NCI-H2171 treated with DMSO at 0.1 percent for 48 hours (cell line): ENCODE measurements around the gene FKBP4.

Experiments
- DNase-seq: peaks from one replicate; lab custom pipeline; 2025; lab: John Stamatoyannopoulos, UW

The FKBP4 gene

GRCh38 chr12:2779281-2779680 is 15.5 kb upstream of the FKBP4 start:
- no peak for DNase-seq

DNA sequence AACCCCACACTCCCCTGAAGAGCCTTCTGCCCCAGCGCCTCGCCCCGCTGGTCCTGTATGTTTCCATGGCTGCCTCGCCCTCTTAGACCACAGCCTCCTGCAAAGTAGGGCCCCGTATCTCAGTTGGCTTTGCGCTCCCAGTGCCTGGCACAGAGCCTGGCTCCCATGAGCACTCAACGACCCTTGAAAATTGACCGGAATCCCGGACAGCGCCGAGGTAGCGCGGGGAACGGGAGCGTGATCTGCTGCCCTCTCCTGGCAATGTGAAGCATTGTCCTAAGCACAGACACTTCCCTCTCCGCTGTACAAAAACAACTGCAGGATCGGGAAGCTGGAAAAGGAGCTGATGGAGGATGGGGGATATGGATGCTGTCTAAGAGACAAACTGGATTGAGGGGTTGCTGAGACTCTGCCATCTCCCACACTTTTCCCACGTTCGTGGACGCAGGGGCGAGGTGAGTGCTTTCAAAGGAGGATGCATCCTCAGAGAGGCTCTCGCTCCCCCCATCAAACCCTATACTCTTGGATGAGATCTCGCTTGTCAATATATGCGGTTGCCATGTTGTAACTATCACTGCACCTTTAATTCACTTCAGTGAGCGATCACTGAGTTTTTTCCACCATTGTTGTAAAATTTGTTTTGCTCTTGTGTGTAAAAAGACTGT is 10.7 kb upstream of the FKBP4 start:
- DNase-seq = peak; percentile 80

GRCh38 chr12:2785017-2785416 is 9.8 kb upstream of the FKBP4 start:
- DNase-seq = no peak

DNA sequence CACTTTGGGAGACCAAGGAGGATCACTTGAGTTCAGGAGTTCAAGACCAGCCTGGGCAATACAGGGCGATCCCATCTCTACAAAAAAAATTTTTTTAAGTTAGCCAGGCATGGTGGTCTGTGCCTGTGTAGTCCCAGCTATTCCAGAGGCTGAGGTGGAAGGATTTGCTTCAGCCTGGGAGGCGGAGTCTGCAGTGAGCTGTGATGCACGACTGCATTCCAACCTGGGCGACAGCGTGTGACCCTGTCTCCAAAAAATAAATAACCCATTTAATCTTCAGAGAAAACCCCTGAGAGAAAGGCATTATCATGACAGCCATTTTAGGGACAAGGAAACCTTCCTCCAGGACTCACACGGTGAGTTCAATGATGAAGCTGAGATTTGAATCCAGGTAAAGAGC is 3.7 kb upstream of the FKBP4 start:
- no peak for DNase-seq

DNA sequence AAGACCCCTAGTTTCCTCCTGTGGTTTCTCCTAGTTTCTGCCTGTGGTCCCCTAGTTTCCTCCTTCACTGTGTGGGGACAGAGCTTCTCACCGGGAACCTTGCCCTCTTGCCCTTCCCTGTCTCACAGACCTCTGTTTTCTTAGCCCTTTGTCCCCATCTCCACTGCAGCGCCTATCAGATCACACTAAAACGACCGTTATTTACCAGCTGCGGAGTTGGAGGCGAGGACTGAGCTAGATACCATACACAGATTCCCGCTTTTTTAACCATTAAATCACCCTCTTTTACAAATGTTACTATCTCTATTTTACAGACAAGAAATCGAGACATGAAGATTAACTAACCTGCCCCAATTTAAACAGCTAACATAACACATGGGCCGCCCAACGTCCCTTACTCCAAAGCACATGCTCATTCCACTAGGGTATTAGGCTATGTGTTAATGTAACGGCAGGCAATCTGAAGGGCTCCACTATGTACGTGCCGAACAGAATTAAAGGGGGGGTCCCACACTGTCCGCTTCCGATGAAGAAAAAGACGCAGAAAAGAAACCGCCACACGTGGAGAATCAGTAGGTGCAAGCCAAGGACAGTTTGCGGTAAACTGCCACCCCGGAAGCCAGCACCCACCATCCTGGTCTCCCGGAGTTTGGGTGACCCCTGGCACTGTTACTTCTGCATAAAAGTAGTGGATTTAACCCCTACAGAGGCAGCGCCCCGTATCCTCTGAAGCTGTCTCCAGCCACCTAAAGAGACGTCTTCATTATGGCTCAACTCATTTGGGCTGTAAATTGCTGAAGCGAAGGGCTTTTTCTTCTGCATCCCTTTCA is 1.9 kb upstream of the FKBP4 start:
- no peak for DNase-seq

- no peak for DNase-seq
These were observed 1.2 kb upstream of the FKBP4 start for GRCh38 chr12:2793561-2793960.

DNA sequence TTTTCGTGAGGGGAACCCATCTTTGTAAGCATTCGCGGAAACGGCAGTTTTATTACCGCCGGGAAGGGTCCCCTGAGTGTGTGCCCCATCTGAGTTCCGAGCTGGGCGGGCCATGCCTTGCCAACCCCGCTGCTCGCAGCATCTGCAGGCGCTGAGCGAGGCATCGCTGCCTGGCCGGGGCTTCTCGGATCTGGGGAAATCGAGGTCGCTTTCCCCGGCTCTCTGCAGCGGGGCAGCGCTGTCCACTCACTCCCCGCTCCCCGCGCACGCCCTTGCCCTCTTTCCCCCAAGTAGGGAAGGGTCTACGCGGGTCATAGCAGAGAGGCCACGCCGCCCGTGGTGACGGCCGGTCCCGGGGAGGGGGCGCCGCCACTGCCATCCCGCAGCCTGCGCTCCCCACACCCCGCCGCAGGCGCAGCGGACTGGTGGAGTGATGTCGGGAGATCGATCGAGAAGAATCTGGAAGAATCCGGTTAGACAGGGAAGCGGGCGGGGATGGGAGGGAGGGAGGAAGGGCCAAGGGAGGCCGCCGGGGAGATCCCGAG is 507 bp upstream of the FKBP4 start:
- no peak for DNase-seq

DNA sequence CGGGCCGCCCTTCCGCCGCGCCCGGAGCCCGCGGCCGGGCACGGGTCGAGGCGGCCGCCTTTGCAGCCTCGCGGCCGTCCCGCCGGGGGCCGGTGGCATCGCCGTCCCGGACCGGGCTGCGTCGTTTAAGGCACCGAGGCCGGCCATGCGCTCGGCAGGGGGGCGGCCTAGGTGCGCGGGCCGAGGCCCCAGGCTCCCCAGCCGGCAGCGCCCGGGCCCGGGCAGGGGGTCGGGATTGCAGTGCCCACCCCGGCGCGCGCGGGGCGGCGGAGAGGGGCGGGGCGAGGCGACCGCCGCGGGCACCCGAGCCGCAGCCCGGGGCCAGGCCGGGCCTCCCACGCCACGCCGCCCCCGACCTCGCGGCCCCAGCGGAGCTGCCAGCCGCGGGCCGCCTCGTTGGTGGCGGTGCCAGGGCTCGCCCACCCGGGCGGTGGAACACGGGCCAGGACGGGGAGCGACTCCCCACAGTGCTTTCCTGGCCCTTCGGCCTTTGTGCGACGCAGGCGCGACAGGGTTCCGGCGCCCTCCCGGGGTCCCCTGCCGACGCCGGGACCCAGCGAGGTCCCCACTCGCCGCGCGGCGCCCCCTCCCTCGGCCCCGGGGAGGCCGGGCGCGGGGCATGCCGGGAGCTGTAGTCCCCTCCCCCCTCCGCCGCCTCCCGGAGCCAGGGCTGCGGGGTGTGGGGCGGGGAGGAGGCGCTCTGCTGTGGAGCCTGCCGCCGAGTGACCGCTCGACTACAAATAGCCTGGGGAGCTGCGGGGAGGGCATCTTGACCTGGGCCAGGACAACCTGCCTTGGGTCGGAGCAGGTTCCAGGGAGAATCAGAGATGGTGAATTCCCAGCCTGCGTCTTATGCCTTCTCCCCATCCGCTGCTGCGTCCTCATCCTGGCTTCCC is 769 bp downstream of the FKBP4 start:
- peak; percentile 43 for DNase-seq

GRCh38 chr12:2796187-2796666 is 1.5 kb downstream of the FKBP4 start:
- no peak for DNase-seq

GRCh38 chr12:2797721-2798418 is 3.1 kb downstream of the FKBP4 start:
- DNase-seq = no peak

- no peak for DNase-seq
These were observed 5.3 kb downstream of the FKBP4 start for GRCh38 chr12:2800046-2800570.

DNA sequence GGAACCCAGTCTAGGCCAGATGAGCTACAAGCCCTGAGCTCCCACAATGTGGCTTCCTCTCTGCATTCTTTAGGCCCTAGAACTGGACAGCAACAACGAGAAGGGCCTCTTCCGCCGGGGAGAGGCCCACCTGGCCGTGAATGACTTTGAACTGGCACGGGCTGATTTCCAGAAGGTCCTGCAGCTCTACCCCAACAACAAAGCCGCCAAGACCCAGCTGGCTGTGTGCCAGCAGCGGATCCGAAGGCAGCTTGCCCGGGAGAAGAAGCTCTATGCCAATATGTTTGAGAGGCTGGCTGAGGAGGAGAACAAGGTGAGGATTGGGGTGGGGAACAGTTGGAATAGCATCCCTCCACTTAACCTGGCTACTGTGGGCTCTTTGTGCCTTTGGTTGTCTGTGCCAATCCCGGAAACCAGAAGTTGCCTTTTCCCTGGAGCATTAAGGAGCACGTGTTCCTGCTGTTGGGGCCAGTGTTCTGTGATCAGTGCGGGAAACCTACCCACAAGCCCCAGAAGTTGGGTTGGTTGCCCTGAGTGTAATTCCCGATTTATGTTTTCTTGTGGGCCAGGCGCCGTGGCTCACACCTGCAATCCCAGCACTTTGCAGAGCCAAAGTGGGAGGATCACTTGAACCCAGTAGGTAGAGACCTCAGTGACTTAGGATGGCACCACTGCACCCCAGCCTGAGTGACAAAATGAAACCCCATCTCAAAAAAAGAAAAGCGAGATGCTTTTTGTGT is 6.4 kb downstream of the FKBP4 start:
- DNase-seq = no peak

- no peak for DNase-seq
These were observed 9.0 kb downstream of the FKBP4 start for GRCh38 chr12:2803635-2804392.

GRCh38 chr12:2804393-2805142 is 9.8 kb downstream of the FKBP4 start:
- DNase-seq = peak; percentile 26

- no peak for DNase-seq
These were observed 10.4 kb downstream of the FKBP4 start for GRCh38 chr12:2805143-2805520.

DNA sequence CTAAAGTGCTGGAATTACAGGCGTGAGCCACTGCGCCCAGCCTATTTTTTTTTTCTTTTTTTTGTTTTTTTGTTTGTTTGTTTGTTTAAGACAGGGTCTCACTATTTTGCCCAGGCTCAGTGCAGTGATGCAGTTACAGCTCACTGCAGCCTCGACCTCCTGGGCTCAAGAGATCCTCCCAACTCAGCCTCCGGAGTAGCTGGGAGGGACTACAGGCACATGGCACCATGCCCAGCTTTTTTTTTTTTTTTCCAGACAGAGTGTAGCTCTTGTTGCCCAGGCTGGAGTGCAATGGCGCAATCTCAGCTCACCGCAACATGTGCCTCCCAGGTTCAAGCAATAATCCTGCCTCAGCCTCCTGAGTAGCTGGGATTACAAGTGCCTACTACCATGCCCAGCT is 11.9 kb downstream of the FKBP4 start:
- no peak for DNase-seq

DNA sequence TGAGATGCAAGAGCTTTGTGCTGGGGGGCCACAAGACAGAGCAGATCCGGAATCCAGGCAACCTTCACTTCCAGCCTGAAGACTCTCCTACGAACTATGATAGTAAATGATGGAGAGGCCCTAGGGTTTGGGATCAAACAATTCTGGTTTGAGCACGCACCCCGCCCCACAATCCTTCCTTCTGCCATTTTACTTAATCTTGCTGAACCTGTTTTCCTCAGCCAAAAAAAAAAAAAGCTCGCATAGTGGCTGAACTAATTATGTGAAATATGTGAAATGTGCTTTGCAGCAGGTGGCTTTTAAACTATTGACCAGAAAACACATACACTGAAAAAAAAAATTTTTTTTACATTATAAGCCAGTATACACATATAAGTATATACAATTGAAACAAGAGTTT is 17.0 kb downstream of the FKBP4 start:
- peak; percentile 60 for DNase-seq

DNA sequence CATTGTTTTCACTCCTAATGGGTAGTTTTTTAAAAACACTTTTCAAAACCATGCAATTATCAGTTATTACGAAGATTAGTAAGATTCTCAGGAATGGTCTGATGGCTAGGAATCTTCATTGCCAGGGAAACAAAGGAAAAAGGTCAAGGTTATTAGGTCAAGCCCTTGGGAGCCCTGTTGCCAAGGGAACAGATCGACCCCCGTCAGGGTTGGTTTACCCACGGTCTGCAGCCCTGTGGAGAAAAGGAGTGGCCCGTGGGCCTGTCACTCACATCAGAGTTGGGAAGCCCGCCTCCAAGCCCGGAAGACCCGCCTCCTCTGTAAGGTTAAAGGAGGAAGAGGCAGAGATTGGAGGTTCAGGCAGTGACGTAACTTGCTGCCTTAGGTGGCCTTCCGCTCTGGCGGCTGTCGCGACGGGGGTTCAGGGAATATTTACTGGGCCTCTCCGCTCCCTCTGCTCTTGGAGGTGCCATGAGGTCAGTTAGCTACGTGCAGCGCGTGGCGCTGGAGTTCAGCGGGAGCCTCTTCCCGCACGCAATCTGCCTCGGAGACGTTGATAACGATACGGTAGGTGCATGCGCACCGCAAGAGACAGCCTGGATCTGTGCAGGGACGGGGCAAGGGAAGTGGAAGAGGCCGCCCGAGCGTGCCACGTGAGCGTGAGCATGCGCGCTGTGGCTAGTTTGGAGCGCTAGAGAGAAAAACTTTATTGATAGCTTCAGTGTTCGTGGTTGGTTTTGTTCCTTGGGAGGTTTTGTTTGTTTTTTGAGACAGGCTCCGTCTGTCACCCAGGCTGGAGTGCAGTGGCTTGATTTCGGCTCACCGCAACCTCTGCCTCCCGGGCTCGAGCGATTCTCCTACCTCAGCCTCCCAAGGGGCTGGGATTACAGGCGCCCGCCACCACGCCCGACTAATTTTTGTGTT is 17.8 kb downstream of the FKBP4 start, which contains the start of gene ITFG2:
Gene ITFG2, plus strand, starts transcription at position 379 of the 924 bp plus-strand sequence. Its CDS starts 93 bp downstream, at position 472.
- peak; percentile 100 for DNase-seq
